Heart left ventricle (tissue), 16 donors: ENCODE data around the gene ARG2. TPM values are rescaled to one million over a fixed set of nuclear protein-coding genes. Genes with fewer than 3 reads are reported as not detected.

ENCODE experiments used
- ATAC-seq, 4 donors: fragments of 200-7000 bp; cut with Tn5 transposase; one replicate each; pipeline ENCODE4 v1.9.1; 2020 to 2022; ENCODE audit warnings: moderate library complexity in 4 of 4, mild to moderate bottlenecking in 3 of 4, moderate number of reproducible peaks in 1 of 4
- DNase-seq, 5 donors: peaks; one replicate each; pipeline ENCODE4 v3.0.0-alpha.2; 2020
- H3K27ac ChIP-seq, 12 donors: fragments of 200-600 bp; sonication (generic) in 4 of 12; one replicate each; pipeline versions ENCODE4 v1.5.0 to v1.8.0; 2016 to 2022; ENCODE audit warnings: mild to moderate bottlenecking in 2 of 12
- H3K27me3 ChIP-seq, 9 donors: fragments of 200-600 bp; sonication (generic) in 2 of 9; one replicate each; pipeline versions ENCODE4 v1.5.1 to v1.8.0; 2016 to 2022; ENCODE audit warnings: mild to moderate bottlenecking in 3 of 9
- H3K36me3 ChIP-seq, 9 donors: fragments of 200-600 bp; sonication (generic) in 2 of 9; one replicate each; pipeline versions ENCODE4 v1.5.0 to v1.8.0; 2018 to 2022; ENCODE audit warnings: mild to moderate bottlenecking in 2 of 9
- H3K4me1 ChIP-seq, 12 donors: fragments of 200-600 bp; sonication (generic) in 4 of 12; one replicate each; pipeline versions ENCODE4 v1.5.0 to v1.8.0; 2016 to 2022; ENCODE audit warnings: mild to moderate bottlenecking in 3 of 12
- H3K4me3 ChIP-seq, 12 donors: fragments of 200-600 bp; sonication (generic) in 4 of 12; one replicate each; pipeline versions ENCODE4 v1.5.0 to v1.8.0; 2017 to 2022; ENCODE audit warnings: mild to moderate bottlenecking in 9 of 12, moderate library complexity in 4 of 12
- H3K9me3 ChIP-seq, 12 donors: fragments of 200-600 bp; sonication (generic) in 4 of 12; one replicate each; pipeline versions ENCODE4 v1.5.0 to v1.8.0; 2016 to 2022; ENCODE audit warnings: mild to moderate bottlenecking in 1 of 12
- POLR2A ChIP-seq, 2 donors: fragments of 450-650 bp; IDR thresholded peaks; one replicate each; pipeline ENCODE4 v1.6.1; 2017; ENCODE audit warnings: antibody characterized with exemption in 2 of 2, mild to moderate bottlenecking in 2 of 2, moderate library complexity in 2 of 2
- WGBS, 4 donors: extraction: QIAGEN DNeasy Blood & Tissue Kit in 2 of 4; methylation state at CpG; one replicate each; pipeline versions ENCODE4 v1.1.5 to v1.1.7; 2013 to 2018; 5-methylcytosine and 5-hydroxymethylcytosine counted together
- intact Hi-C, 10 donors: fragments of 100-400 bp; cut with DNase I; formaldehyde crosslinking; loops; one replicate each; pipeline versions ENCODE4 v1.11.1 to v1.14.2; 2022
- polyA plus RNA-seq, 2 donors: library from polyadenylated mRNA; stranded (reverse); fragments of 200-250 nt; gene quantifications; one replicate each; pipeline ENCODE4 v1.2.3, GENCODE V29; 2013
- total RNA-seq, 9 donors: library from RNA; depleted of rRNA in 2 of 9; stranded (reverse); fragments of >200 nt in 2 of 9; fragmentation: NEBNext Ultra II Directional in 3 of 9; extraction: Animal tissue kit (Norgen Biotek cat#: 25700) in 3 of 9; gene quantifications; one replicate each; pipeline versions ENCODE4 v1.1.0 to v1.2.4, GENCODE V29; 2016 to 2023
- TF ChIP-seq, protein P1 (sequence below), 12 donors: fragments of 200-600 bp; sonication (generic) in 4 of 12; IDR thresholded peaks; one replicate each; pipeline versions ENCODE4 v1.5.0 to v1.8.0; 2018 to 2022; ENCODE audit warnings: antibody characterized with exemption in 12 of 12, mild to moderate bottlenecking in 5 of 12
- donor health status: ischemic (EF 13 %, LVEDD 7.1; RV severe dilation, severe dysfunction).
- donor health status: healthy with polysubstance abuse.
- donor health status: DM: no; HTN: yes; CAD: no.
- donor health status: DM: no; HTN: no; CAD: no.
- donor health status: ischemic (EF 25% LVEDD 6.9; RV normal size, moderate dysfunction).
- donor health status: ischemic (EF 25% LVEDD 5.7; RV mildly dilated, moderate dysfunction).
- donor health status: healthy.
- donor health status: DM: yes; HTN: yes; CAD: no.
- donor health status: ischemic (EF 35%, LVEDD 5.7; RV mildly dilated, moderate dysfunction).
- donor health status: nonischemic (EF 11% LVEDD 7.7; RV severe dilation, severe dysfunction).
- donor health status: DM: yes; HTN: yes; CAD: no.
- donor health status: PGD.
- donor health status: ischemic (EF 29% LVEDD 5.4; RV normal size, mild dysfunction).
- donor health status: nonischemic (EF 23%, LVEDD 6.1; RV moderate dilation, normal function).

The ARG2 gene
- total and polyA plus RNA-seq, 11 donors: 0.34 to 53.7 (median 1.5) TPM

DNA sequence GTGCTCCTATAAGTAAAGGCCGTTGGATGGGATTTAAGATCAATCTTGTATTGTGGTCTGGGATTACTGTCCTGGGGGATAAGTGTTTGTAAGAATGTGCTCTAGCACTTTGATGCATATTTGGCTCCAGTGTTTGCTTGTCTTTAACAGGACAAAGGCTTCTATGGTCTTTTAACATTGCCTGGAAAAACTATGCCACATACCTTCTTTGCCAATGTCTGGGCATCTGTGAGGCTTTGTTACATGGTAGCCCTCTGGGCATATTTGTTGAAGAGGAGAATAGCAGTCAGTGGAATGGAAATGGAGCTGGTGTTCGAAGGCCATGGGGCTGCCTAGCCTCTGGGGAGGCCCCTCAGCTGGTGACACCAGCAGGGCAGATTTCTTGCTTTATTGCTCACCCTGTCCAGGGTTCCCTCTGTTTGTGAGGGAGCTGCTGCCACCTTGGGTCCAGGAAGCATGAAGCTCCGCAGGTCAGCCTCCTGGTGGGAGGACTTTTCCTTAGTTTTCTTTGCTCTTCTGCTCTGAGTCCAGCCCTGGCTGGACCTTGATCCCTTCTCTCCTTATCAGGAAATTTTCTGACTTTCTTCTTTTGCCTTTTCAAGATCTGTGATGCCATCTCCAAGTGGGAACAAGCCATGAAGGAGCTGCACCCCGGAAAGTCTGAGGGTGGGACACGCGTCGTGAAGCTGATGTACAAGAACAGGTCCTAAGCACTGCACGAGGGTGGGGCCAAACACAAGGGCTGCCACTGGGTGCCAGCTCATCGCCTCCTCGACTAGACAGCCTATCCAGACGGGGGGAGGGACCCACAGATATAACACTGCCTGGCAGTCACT is 39.2 kb upstream of the ARG2 start:
- H3K27me3 ChIP-seq: no peaks in the 10 kb centered on the region
- intact Hi-C loops: loop anchor here in 5 of 10 donors (5.0 kb wide), 1 partner anchor 122 kb away; the partner anchor contains the start of gene RDH12 (in 5 of the 5)
- peaks cover 0 to 8% (median 0%) of the 10 kb centered on the region in 9 donors for H3K36me3 ChIP-seq
- DNase-seq (no peak), ATAC-seq (no peak)
- H3K27ac ChIP-seq: no peak overlapping the region
- no peaks in the 10 kb centered on the region for H3K9me3 ChIP-seq
- no peak for TF ChIP-seq POLR2A (IDR thresholded peaks at IDR 0.05)
- TF ChIP-seq, protein P1, sequence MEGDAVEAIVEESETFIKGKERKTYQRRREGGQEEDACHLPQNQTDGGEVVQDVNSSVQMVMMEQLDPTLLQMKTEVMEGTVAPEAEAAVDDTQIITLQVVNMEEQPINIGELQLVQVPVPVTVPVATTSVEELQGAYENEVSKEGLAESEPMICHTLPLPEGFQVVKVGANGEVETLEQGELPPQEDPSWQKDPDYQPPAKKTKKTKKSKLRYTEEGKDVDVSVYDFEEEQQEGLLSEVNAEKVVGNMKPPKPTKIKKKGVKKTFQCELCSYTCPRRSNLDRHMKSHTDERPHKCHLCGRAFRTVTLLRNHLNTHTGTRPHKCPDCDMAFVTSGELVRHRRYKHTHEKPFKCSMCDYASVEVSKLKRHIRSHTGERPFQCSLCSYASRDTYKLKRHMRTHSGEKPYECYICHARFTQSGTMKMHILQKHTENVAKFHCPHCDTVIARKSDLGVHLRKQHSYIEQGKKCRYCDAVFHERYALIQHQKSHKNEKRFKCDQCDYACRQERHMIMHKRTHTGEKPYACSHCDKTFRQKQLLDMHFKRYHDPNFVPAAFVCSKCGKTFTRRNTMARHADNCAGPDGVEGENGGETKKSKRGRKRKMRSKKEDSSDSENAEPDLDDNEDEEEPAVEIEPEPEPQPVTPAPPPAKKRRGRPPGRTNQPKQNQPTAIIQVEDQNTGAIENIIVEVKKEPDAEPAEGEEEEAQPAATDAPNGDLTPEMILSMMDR (IDR thresholded peaks at IDR 0.05): no peak
- no peaks in the 10 kb centered on the region for H3K4me1 ChIP-seq
- 83 to 86% (median 85%) methylated on average over 9 to 11 of the region's 11 CpGs for WGBS, 4 donors
- no peak overlapping the region for H3K4me3 ChIP-seq

DNA sequence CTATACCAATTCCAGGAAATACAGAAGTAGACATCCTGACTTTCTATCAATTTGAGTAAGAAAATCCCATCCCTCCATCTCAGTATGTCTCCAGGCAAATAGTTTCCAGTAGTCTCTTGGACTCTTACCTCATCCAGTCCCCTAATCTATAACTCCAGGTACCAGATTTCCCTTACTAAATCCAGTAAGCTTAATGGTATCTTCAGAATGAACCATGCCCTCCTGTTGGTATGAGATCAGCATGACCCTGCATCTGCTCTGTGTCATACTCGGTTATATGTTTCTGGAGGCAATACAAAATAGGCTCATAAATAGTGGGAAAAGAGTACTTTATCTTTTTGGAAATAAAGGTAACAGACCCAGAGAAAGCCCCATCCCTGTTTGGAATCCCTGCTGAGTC is 38.1 kb upstream of the ARG2 start:
- Histone ChIP-seq H3K36me3 (peaks cover 0 to 12% (median 0%) of the 10 kb centered on the region in 9 donors), H3K4me1 (peaks cover 0 to 9% (median 0%) of the 10 kb centered on the region in 12 donors), H3K4me3 (no peak overlapping the region), H3K27me3 (no peaks in the 10 kb centered on the region), H3K27ac (no peak overlapping the region), H3K9me3 (no peaks in the 10 kb centered on the region)
- intact Hi-C loops: loop anchor here in 5 of 10 donors (5.0 kb wide), 1 partner anchor 121 kb away; the partner anchor contains the start of gene RDH12 (in 5 of the 5)
- ATAC-seq (no peak), DNase-seq (no peak)
- no peak for TF ChIP-seq POLR2A (IDR thresholded peaks at IDR 0.05)
- TF ChIP-seq, protein P1 (IDR thresholded peaks at IDR 0.05): no peak
- 78 to 88% (median 87%) methylated on average over 1 of the region's 1 CpG for WGBS, 4 donors

DNA sequence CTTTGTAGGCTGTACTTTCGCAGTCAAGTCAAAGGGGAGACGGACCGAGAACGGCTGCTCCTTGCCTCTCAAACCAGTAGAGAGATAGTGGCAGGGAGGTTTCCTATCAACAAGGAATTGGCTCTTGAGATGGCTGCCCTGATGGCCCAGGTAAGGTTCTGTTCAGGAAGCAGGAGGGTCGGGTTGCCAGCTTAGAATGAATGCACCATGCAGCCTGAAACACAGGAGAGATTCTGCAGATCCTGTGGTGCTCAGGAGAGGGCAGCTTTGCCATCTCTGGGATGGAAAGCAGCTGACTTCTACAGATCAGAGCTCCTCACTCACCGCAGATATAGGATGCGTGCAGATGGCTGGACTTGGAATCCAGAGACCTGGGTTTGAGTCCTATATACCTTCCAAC is 37.7 kb upstream of the ARG2 start:
- DNase-seq (no peak), ATAC-seq (no peak)
- Histone ChIP-seq H3K27me3 (no peaks in the 10 kb centered on the region), H3K4me3 (no peak overlapping the region), H3K27ac (no peak overlapping the region), H3K4me1 (peaks cover 0 to 13% (median 0%) of the 10 kb centered on the region in 12 donors), H3K36me3 (peaks cover 0 to 12% (median 0%) of the 10 kb centered on the region in 9 donors), H3K9me3 (no peaks in the 10 kb centered on the region)
- WGBS, 4 donors: 79 to 89% (median 84%) methylated on average over 7 of the region's 7 CpGs
- intact Hi-C loops: loop anchor here in 5 of 10 donors (5.0 kb wide), 1 partner anchor 120 kb away; the partner anchor contains the start of gene RDH12 (in 5 of the 5)
- TF ChIP-seq, protein P1 (IDR thresholded peaks at IDR 0.05): no peak
- TF ChIP-seq POLR2A (IDR thresholded peaks at IDR 0.05): no peak
